Activated T-helper 1 cell treated with anti-CD3 and anti-CD28 coated beads, Interleukin-2, amount 50 U/mL, for 16 hours (primary cell): ENCODE data around the gene CMTM6.
"Not testable (repeated sequence)": the region's sequence is repeated elsewhere in the genome, so short reads cannot be mapped to it uniquely, and the experiment has no call there.

Experiments
- DNase-seq, 2 donors: peaks; one replicate each; pipeline ENCODE4 v3.0.0-alpha.2; 2020; ENCODE audit warnings: low read depth in 1 of 2, low spot score in 1 of 2

CMTM6 gene

GRCh38 chr3:32448686-32449474 lies 53.8 kb downstream of the CMTM6 start:
- no peak for DNase-seq

GRCh38 chr3:32447865-32448400 lies 54.7 kb downstream of the CMTM6 start:
- DNase-seq = no peak

- DNase-seq = no peak
Observed at GRCh38 chr3:32443478-32443877, 59.2 kb downstream of the CMTM6 start.

GRCh38 chr3:32442766-32443165 lies 59.9 kb downstream of the CMTM6 start:
- no peak for DNase-seq

GRCh38 chr3:32440611-32441350 lies 61.9 kb downstream of the CMTM6 start:
- DNase-seq = no peak

GRCh38 chr3:32439421-32439820 lies 63.2 kb downstream of the CMTM6 start:
- DNase-seq = not testable (repeated sequence)

GRCh38 chr3:32438596-32439344 lies 63.9 kb downstream of the CMTM6 start:
- DNase-seq = no peak

GRCh38 chr3:32437896-32438295 lies 64.8 kb downstream of the CMTM6 start:
- DNase-seq = no peak

GRCh38 chr3:32436816-32437189 lies 65.8 kb downstream of the CMTM6 start:
- DNase-seq = no peak

GRCh38 chr3:32435911-32436815 lies 66.5 kb downstream of the CMTM6 start:
- DNase-seq = no peak

- no peak for DNase-seq
Observed at GRCh38 chr3:32434206-32434605, 68.4 kb downstream of the CMTM6 start.

GRCh38 chr3:32432711-32433530 lies 69.7 kb downstream of the CMTM6 start:
- DNase-seq = no peak

GRCh38 chr3:32432045-32432710 lies 70.5 kb downstream of the CMTM6 start:
- no peak for DNase-seq

- DNase-seq = no peak
Observed at GRCh38 chr3:32431481-32431880, 71.2 kb downstream of the CMTM6 start.
